Astrocyte of the cerebellum (primary cell): ENCODE measurements around the gene ST6GALNAC1.

ENCODE experiments used
- DNase-seq: peaks from one replicate; pipeline ENCODE4 v3.0.0-alpha.2; 2011; ENCODE audit warnings: low read depth
- H3K4me3 ChIP-seq: 2 replicates; pipeline ENCODE4 v1.5.1; 2011; ENCODE audit warnings: mild to moderate bottlenecking, low read depth, low read length, moderate library complexity
- CTCF ChIP-seq: IDR thresholded peaks from 2 replicates; pipeline ENCODE4 v1.5.1; 2012; ENCODE audit warnings: low read length, low read depth, moderate library complexity, mild to moderate bottlenecking; ENCODE audit errors: missing control alignments
- in situ Hi-C: cut with HindIII; loops from 2 replicates; pipeline ENCODE4 v1.10.0; 2017; ENCODE audit warnings: low sequenced_read_pairs

The ST6GALNAC1 gene

DNA sequence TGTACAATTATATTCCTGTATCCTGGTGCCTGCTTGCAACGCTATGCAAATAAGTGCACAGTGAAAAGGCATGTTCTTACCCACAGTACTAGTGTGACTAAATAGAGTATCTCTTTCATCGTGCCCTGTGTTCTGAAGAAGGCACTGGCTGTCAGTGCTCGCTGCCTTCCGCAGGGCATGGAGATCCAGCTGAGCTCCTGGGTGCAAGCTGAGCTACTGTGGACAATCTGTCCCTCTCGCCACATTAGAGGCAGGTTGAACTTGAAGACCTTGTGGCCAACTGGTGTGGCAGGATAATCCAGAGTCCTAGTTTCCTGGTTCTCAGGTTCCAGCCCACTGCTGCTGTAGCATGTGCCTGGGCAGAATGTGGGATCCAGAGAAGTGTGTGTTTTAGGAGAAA, 1.9 kb upstream of the ST6GALNAC1 start:
- TF ChIP-seq CTCF: no peak
- in situ Hi-C loops: loop anchor here (10.0 to 25.0 kb wide), 2 partner anchors 71 to 183 kb away; partner anchors contain the start of genes AANAT and UBE2O
- H3K4me3 ChIP-seq: no peak overlapping the region
- DNase-seq: no peak

GRCh38 chr17:76644995-76645394, 1.4 kb upstream of the ST6GALNAC1 start:
- H3K4me3 ChIP-seq: no peak overlapping the region
- DNase-seq: no peak
- TF ChIP-seq CTCF: no peak
- in situ Hi-C loops: loop anchor here (10.0 to 25.0 kb wide), 2 partner anchors 70 to 183 kb away; partner anchors contain the start of genes AANAT and UBE2O

DNA sequence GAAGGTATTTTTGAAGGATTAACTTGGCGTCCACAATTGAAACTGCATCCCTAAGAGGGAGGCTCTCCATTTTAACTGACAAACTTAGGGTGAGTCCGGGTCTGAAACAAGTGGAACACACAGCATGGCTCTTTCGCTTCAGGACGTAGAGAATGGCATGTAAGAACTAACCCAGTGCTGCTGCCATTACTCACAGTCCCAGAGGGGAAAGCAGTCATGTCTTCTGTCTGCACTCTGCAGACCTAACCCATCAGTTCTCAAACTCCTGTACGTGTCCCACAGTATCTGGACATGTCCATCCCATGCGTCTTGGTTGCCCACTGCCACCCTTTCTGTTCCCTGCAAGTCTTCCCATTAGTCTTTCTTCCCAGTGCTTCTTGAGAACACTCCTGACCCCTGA, 563 bp downstream of the ST6GALNAC1 start:
- H3K4me3 ChIP-seq: no peak overlapping the region
- in situ Hi-C loops: loop anchor here (10.0 to 25.0 kb wide), 2 partner anchors 68 to 181 kb away; partner anchors contain the start of genes AANAT and UBE2O
- no peak for DNase-seq
- no peak for TF ChIP-seq CTCF

DNA sequence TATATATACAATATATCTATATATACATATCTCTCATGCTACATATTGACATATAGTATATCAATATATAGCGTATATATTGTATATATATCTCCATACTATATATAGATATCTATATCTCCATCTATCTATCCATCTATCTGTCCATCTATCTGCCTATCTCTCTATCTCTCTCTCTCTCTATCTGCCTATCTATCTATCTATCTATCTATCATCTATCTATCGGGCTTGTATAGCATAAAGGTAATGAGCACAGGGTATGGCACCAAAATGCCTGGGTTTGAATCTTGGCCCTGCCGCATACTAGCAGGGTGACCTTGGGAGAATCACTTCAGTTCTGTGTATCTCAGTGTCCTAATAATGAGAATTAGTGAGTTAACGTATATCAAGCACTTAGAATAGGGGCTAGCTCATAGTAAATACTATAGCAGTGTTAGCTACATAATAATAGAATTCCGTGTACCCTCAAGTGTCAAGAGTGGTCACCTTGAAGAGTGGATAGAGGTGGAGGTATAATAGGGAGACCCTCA, 1.5 kb downstream of the ST6GALNAC1 start:
- no peak for TF ChIP-seq CTCF
- DNase-seq: no peak
- in situ Hi-C loops: loop anchor here (10.0 to 25.0 kb wide), 2 partner anchors 67 to 180 kb away; partner anchors contain the start of genes AANAT and UBE2O
- H3K4me3 ChIP-seq: no peak overlapping the region

DNA sequence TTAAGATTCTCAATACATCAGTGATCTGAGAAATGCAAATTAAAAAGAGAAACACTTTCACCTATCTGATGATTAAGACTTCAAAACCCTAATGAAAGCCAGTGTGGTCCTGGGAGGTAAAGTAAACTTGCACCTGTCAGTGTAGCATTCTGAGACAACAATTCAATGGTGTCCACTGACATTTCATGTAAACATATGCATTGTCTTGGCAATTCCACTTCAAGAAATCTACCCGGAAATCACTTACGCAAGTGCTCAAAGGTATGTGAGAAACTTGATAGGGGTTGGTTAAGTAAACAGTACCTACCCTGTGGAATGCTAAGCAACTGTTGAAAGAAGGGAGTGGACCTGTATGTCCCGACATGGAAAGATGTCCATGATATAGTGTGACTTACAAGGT, 2.1 kb downstream of the ST6GALNAC1 start:
- in situ Hi-C loops: loop anchor here (10.0 to 25.0 kb wide), 2 partner anchors 67 to 179 kb away; partner anchors contain the start of genes AANAT and UBE2O
- no peak overlapping the region for H3K4me3 ChIP-seq
- no peak for TF ChIP-seq CTCF
- DNase-seq: no peak

DNA sequence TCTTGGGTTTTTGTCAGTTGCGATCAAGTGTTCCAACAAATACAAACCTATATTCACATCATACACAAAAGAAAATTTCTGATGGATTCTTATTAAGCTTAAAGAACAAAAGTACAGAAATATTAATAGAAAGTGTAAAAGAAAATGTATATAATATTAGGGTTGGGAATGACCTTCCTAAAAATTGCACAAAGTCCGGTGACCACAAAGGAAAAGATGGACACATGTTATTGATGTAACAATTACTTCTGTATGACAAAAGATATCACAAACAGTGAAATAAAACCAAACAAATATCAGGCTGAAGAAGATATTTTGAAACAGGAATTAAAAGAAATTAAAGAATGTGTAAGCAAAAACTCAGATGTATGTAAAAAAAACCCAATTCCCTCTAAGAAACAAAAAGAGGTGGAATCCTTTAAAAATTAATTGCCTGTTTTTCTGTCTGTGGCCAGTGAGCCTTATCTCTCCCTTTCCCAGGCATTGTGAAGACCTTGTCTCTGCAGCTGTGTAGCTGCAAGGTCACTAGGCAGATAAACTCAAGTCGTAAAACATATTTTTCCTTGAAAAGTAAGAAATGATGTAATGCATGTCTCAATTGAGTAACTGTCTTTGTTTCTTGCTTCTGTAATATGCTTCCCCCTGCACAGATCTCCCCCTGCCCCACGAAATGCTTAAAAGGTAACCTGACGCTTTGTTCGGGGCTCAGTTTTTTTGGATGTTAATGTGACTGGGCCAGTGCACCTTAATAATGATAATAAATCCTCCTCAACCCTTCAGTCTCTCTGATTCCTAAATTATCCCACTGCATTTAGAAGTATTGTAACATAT, 2.8 kb downstream of the ST6GALNAC1 start:
- no peak for TF ChIP-seq CTCF
- no peak overlapping the region for H3K4me3 ChIP-seq
- in situ Hi-C loops: loop anchor here (10.0 to 25.0 kb wide), 2 partner anchors 66 to 178 kb away; partner anchors contain the start of genes AANAT and UBE2O
- DNase-seq: no peak
